WTC11 (cell line): ENCODE data around the gene HDAC10.

Experiments
- ATF3 ChIP-seq: sonication (generic); formaldehyde crosslinking; conservative IDR thresholded peaks from 2 replicates; pipeline ENCODE4 v1.8.1; 2022; ENCODE audit warnings: mild to moderate bottlenecking, missing genetic modification reagents
- CREB1 ChIP-seq: sonication (generic); formaldehyde crosslinking; IDR thresholded peaks from 2 replicates; pipeline ENCODE4 v1.8.0; 2023; ENCODE audit warnings: mild to moderate bottlenecking, missing genetic modification reagents
- JUN ChIP-seq: sonication (generic); formaldehyde crosslinking; IDR thresholded peaks from 2 replicates; pipeline ENCODE4 v1.8.0; 2023; ENCODE audit warnings: mild to moderate bottlenecking, missing genetic modification reagents
- MLX ChIP-seq: sonication (generic); formaldehyde crosslinking; IDR thresholded peaks from 2 replicates; pipeline ENCODE4 v1.8.1; 2023; ENCODE audit warnings: mild to moderate bottlenecking, missing genetic modification reagents, moderate library complexity
- NR1H2 ChIP-seq: sonication (generic); formaldehyde crosslinking; IDR thresholded peaks from 2 replicates; pipeline ENCODE4 v1.9.0; 2021; ENCODE audit warnings: mild to moderate bottlenecking, moderate library complexity, missing genetic modification reagents
- RORB ChIP-seq: fragments of 250-450 bp; sonication (Bioruptor Pico); IDR thresholded peaks from 2 replicates; pipeline ENCODE4 v1.9.0; 2021; ENCODE audit warnings: mild to moderate bottlenecking
- SMAD3 ChIP-seq: sonication (generic); formaldehyde crosslinking; IDR thresholded peaks from 2 replicates; pipeline ENCODE4 v1.8.0; 2022; ENCODE audit warnings: missing genetic modification reagents, mild to moderate bottlenecking, borderline replicate concordance
- TEAD4 ChIP-seq: sonication (generic); formaldehyde crosslinking; IDR thresholded peaks from 2 replicates; pipeline ENCODE4 v1.8.0; 2022; ENCODE audit warnings: mild to moderate bottlenecking, missing genetic modification reagents
- TP53 ChIP-seq: sonication (generic); formaldehyde crosslinking; IDR thresholded peaks from 2 replicates; pipeline ENCODE4 v1.8.1; 2023; ENCODE audit warnings: mild to moderate bottlenecking, missing genetic modification reagents
- ZNF512 ChIP-seq: sonication (generic); formaldehyde crosslinking; IDR thresholded peaks from 2 replicates; pipeline ENCODE4 v1.8.1; 2022; ENCODE audit warnings: missing genetic modification reagents, borderline replicate concordance
- ZNF671 ChIP-seq: fragments of 250-450 bp; sonication (Bioruptor Pico); IDR thresholded peaks from 2 replicates; pipeline ENCODE4 v1.8.0; 2021; ENCODE audit warnings: mild to moderate bottlenecking
- TF ChIP-seq, protein P1 (sequence below): fragments of 200-600 bp; IDR thresholded peaks from 2 replicates; pipeline ENCODE4 v1.8.0; 2022; ENCODE audit warnings: antibody characterized with exemption
- TF ChIP-seq, protein P2 (sequence below): sonication (generic); formaldehyde crosslinking; IDR thresholded peaks from 2 replicates; pipeline ENCODE4 v1.8.0; 2022; ENCODE audit warnings: mild to moderate bottlenecking, missing genetic modification reagents
- TF ChIP-seq, protein P3 (sequence below): sonication (generic); formaldehyde crosslinking; IDR thresholded peaks from 2 replicates; pipeline ENCODE4 v1.8.0; 2022; ENCODE audit warnings: mild to moderate bottlenecking, missing genetic modification reagents

DNA sequence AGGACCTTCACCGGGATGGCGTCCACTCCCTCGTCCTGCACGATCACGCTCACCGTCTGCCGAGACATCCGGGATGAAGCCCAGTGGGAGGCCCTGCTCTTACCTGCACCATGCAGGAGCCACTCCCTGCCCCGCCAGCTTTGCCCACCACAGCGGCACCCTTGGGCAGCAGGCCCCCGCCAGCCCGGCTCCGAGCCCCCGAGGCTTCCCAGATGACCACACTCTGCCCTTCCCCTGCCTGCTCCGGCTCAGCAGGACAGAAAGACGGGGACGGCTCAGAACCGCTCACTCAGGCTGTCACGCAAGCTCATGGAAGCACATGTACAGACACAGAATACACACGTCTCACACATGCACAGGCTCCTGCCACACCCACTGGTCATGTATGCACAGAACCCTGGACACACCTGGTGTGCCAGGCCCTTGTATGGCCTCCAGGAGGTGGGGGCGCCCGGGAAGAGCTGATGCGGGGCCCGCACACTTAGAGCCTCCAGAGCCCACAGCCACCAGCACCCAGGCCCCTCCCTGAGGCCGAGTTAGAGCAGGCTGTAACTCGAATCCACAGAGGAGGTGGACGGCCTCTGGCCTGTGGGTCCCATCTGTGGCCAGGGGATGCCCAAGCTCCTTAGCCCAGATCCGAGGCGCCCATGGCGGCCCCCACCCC lies 28.0 kb upstream of the HDAC10 start:
- no peak for TF ChIP-seq ZNF512 (CRISPR knock-in tag)
- TF ChIP-seq SMAD3 (CRISPR knock-in tag), result no peak
- TF ChIP-seq, protein P1, sequence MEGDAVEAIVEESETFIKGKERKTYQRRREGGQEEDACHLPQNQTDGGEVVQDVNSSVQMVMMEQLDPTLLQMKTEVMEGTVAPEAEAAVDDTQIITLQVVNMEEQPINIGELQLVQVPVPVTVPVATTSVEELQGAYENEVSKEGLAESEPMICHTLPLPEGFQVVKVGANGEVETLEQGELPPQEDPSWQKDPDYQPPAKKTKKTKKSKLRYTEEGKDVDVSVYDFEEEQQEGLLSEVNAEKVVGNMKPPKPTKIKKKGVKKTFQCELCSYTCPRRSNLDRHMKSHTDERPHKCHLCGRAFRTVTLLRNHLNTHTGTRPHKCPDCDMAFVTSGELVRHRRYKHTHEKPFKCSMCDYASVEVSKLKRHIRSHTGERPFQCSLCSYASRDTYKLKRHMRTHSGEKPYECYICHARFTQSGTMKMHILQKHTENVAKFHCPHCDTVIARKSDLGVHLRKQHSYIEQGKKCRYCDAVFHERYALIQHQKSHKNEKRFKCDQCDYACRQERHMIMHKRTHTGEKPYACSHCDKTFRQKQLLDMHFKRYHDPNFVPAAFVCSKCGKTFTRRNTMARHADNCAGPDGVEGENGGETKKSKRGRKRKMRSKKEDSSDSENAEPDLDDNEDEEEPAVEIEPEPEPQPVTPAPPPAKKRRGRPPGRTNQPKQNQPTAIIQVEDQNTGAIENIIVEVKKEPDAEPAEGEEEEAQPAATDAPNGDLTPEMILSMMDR, result no peak
- TF ChIP-seq ATF3 (CRISPR knock-in tag), result no peak
- TF ChIP-seq MLX (CRISPR knock-in tag), result no peak
- TF ChIP-seq NR1H2 (CRISPR knock-in tag), result no peak
- TF ChIP-seq, protein P2, sequence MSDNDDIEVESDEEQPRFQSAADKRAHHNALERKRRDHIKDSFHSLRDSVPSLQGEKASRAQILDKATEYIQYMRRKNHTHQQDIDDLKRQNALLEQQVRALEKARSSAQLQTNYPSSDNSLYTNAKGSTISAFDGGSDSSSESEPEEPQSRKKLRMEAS (CRISPR knock-in tag), result no peak
- no peak for TF ChIP-seq TP53 (CRISPR knock-in tag)
- no peak for TF ChIP-seq TEAD4 (CRISPR knock-in tag)
- TF ChIP-seq, protein P3, sequence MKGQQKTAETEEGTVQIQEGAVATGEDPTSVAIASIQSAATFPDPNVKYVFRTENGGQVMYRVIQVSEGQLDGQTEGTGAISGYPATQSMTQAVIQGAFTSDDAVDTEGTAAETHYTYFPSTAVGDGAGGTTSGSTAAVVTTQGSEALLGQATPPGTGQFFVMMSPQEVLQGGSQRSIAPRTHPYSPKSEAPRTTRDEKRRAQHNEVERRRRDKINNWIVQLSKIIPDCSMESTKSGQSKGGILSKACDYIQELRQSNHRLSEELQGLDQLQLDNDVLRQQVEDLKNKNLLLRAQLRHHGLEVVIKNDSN, result no peak
- no peak for TF ChIP-seq CREB1 (CRISPR knock-in tag)
- no peak for TF ChIP-seq JUN (CRISPR knock-in tag)
- TF ChIP-seq ZNF671 (CRISPR knock-in tag), result no peak
- TF ChIP-seq RORB (CRISPR knock-in tag), result no peak
